Measurements from ENCODE around the gene ZNF511. TPM values are rescaled to one million over a fixed set of nuclear protein-coding genes. Genes with fewer than 3 reads are reported as not detected.

ZNF511 gene
- total and polyA plus RNA-seq, 7 donors: 43.2 to 64.2 (median 48.9) TPM

- Histone ChIP-seq H3K4me1 (no peaks in the 10 kb centered on the region), H3K27me3 (ENCODE audit: insufficient read depth in 3 of 3, low read length in 2 of 3) (peaks cover 0 to 27% (median 7%) of the 10 kb centered on the region in 3 donors), H3K36me3 (ENCODE audit: insufficient read depth in 1 of 2, low read depth in 1 of 2) (peaks cover 4 to 62% of the 10 kb centered on the region in 2 donors), H3K4me3 (no peak overlapping the region), H3K27ac (no peak overlapping the region), H3K9me3 (no peaks in the 10 kb centered on the region)
- no peak for TF ChIP-seq CTCF (IDR thresholded peaks at IDR 0.05)
- intact Hi-C loops (cut with DNase I): no loop called here
- ATAC-seq (no peak), DNase-seq (no peak)
- 85 to 88% (median 86%) methylated on average over 23 to 24 of the region's 24 CpGs for WGBS, 3 donors
Observed at GRCh38 chr10:133279326-133280226, 29.1 kb upstream of the ZNF511 start.

GRCh38 chr10:133280391-133281059, 28.2 kb upstream of the ZNF511 start:
- peaks cover 4 to 71% of the 10 kb centered on the region in 2 donors for H3K36me3 ChIP-seq (ENCODE audit: insufficient read depth in 1 of 2, low read depth in 1 of 2)
- H3K9me3 ChIP-seq: no peaks in the 10 kb centered on the region
- no peak overlapping the region for H3K27ac ChIP-seq
- H3K4me3 ChIP-seq: no peak overlapping the region
- no peak for DNase-seq
- no peak for ATAC-seq
- TF ChIP-seq CTCF (IDR thresholded peaks at IDR 0.05): no peak
- intact Hi-C loops (cut with DNase I): no loop called here
- 84 to 86% (median 85%) methylated on average over 8 to 10 of the region's 10 CpGs for WGBS, 3 donors
- H3K27me3 ChIP-seq (ENCODE audit: insufficient read depth in 3 of 3, low read length in 2 of 3): peaks cover 0 to 18% (median 7%) of the 10 kb centered on the region in 3 donors
- no peaks in the 10 kb centered on the region for H3K4me1 ChIP-seq

GRCh38 chr10:133281084-133281483, 27.6 kb upstream of the ZNF511 start:
- H3K4me3 ChIP-seq: no peak overlapping the region
- intact Hi-C loops (cut with DNase I): no loop called here
- TF ChIP-seq CTCF (IDR thresholded peaks at IDR 0.05): no peak
- H3K9me3 ChIP-seq: no peaks in the 10 kb centered on the region
- no peak for DNase-seq
- no peak overlapping the region for H3K27ac ChIP-seq
- H3K4me1 ChIP-seq: no peaks in the 10 kb centered on the region
- WGBS, 3 donors: 87 to 90% (median 89%) methylated on average over 13 to 15 of the region's 15 CpGs
- peaks cover 4 to 77% of the 10 kb centered on the region in 2 donors for H3K36me3 ChIP-seq (ENCODE audit: insufficient read depth in 1 of 2, low read depth in 1 of 2)
- ATAC-seq: no peak
- H3K27me3 ChIP-seq (ENCODE audit: insufficient read depth in 3 of 3, low read length in 2 of 3): peaks cover 0 to 12% (median 3%) of the 10 kb centered on the region in 3 donors

- no peaks in the 10 kb centered on the region for H3K4me1 ChIP-seq
- peaks cover 4 to 84% of the 10 kb centered on the region in 2 donors for H3K36me3 ChIP-seq (ENCODE audit: insufficient read depth in 1 of 2, low read depth in 1 of 2)
- H3K27ac ChIP-seq: no peak overlapping the region
- no peaks in the 10 kb centered on the region for H3K9me3 ChIP-seq
- no peak overlapping the region for H3K4me3 ChIP-seq
- intact Hi-C loops (cut with DNase I): no loop called here
- DNase-seq (no peak), ATAC-seq (no peak)
- H3K27me3 ChIP-seq (ENCODE audit: insufficient read depth in 3 of 3, low read length in 2 of 3): peaks cover 0 to 5% (median 0%) of the 10 kb centered on the region in 3 donors
- no peak for TF ChIP-seq CTCF (IDR thresholded peaks at IDR 0.05)
- WGBS, 3 donors: 88 to 93% (median 92%) methylated on average over 38 of the region's 38 CpGs
Observed at GRCh38 chr10:133281628-133282372, 26.9 kb upstream of the ZNF511 start.
